HG02970 (cell line): ENCODE measurements around the gene CASP12.

Experiments
- ATAC-seq: cut with Tn5 transposase; IDR thresholded peaks from one replicate; pipeline ENCODE4 v1.9.1; 2021; ENCODE audit warnings: mild to moderate bottlenecking, moderate library complexity, moderate number of reproducible peaks; ENCODE audit not compliant: unreplicated experiment, low FRiP score

The CASP12 gene

GRCh38 chr11:104892723-104893511, 5.3 kb downstream of the CASP12 start:
- ATAC-seq, result no peak

- no peak for ATAC-seq
These were observed 7.1 kb downstream of the CASP12 start for GRCh38 chr11:104891135-104891534.

GRCh38 chr11:104883342-104883741, 14.9 kb downstream of the CASP12 start:
- no peak for ATAC-seq

GRCh38 chr11:104881117-104881794, 17.0 kb downstream of the CASP12 start:
- peak; percentile 74 for ATAC-seq

- ATAC-seq, result no peak
These were observed 18.6 kb downstream of the CASP12 start for GRCh38 chr11:104879514-104880190.

- no peak for ATAC-seq
These were observed 21.3 kb downstream of the CASP12 start for GRCh38 chr11:104876861-104877431.

- ATAC-seq, result no peak
These were observed 21.9 kb downstream of the CASP12 start for GRCh38 chr11:104876324-104876723.

GRCh38 chr11:104873252-104873651, 25.0 kb downstream of the CASP12 start:
- no peak for ATAC-seq

GRCh38 chr11:104872393-104872792, 25.9 kb downstream of the CASP12 start:
- ATAC-seq, result no peak

GRCh38 chr11:104870910-104871309, 27.4 kb downstream of the CASP12 start:
- no peak for ATAC-seq

GRCh38 chr11:104866815-104867214, 31.4 kb downstream of the CASP12 start:
- no peak for ATAC-seq

- ATAC-seq, result no peak
These were observed 39.1 kb downstream of the CASP12 start for GRCh38 chr11:104858882-104859775.

GRCh38 chr11:104856607-104857006, 41.7 kb downstream of the CASP12 start:
- ATAC-seq, result no peak

GRCh38 chr11:104855965-104856364, 42.3 kb downstream of the CASP12 start:
- no peak for ATAC-seq

GRCh38 chr11:104853276-104853675, 45.0 kb downstream of the CASP12 start:
- ATAC-seq, result no peak

GRCh38 chr11:104852811-104853210, 45.4 kb downstream of the CASP12 start:
- no peak for ATAC-seq

- ATAC-seq, result no peak
These were observed 52.0 kb downstream of the CASP12 start for GRCh38 chr11:104846216-104846615.

- no peak for ATAC-seq
These were observed 53.8 kb downstream of the CASP12 start for GRCh38 chr11:104844451-104844850.

- ATAC-seq, result no peak
These were observed 55.0 kb downstream of the CASP12 start for GRCh38 chr11:104843150-104843836.
